Measurements from ENCODE around the gene CYP21A2. TPM values are rescaled to one million over a fixed set of nuclear protein-coding genes. Genes with fewer than 3 reads are reported as not detected.

The CYP21A2 gene
- total RNA-seq, 2 experiments from 2014 or later, result 0.43 to 0.72 TPM

DNA sequence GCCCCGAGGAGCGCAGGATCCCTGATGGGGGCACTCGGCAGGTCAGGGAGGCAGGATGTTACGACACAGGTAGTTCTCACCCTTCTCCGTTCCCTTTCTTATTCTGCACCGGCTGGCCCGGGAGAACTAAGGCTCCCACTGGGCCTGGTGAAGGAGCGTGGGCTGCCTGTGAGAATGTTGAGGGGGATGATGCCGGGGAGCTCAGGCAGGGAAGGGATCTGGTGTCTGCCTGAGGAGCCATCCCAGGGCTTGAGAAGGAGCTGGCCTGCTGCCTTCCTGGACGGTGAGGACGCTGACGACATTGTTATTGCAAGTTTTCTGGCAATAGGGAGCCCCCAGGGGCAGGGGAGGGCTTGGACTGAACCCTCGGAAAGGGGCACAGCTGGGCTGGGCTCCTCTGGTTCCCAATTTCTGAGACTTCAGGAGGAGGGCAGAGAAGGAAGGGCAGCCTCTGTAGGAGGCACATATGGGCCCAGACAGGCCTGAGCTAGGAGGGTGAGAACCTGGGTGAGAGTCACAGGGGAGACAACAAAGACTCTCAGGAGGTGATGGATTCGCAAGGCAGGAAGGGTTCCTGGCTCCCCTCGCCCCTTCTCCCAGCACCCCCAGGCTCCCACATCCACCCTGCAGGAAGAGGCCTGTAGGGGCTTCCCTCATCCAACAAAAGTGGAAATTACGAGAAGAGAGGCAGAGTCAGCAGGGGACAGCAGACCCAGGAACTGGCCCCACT is 32.8 kb downstream of the CYP21A2 start:
- ATAC-seq (ENCODE audit: low read depth) (no peak), DNase-seq (no peak)
- POLR2A ChIA-PET, result no interaction called here
- Mint-ChIP-seq H3K4me1 (no peaks in the 10 kb centered on the region), H3K36me3 (no peaks in the 10 kb centered on the region), H3K27ac (no peak overlapping the region), H3K9me3 (no peaks in the 10 kb centered on the region), H3K27me3 (no peaks in the 10 kb centered on the region), H3K4me3 (no peak overlapping the region)

DNA sequence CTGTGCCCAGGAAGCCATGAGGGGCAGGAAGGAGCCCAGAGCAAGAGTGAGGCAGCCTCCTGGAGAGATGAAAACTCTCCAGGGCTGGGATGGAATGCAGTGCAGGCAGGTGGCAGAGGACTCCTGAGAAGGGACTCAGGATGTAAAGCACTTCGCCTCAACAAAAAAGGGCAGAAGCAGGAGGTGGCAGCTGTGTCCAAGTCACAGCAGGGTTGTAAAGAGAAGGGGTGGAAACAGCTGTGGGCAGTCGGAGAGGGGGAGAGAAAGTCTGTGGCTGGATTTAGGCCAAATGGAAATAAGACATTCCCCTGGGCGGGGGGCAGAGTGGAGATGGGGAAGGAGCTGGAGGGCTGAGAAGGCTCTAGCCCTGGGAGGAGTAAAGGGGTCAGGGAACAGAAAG is 34.9 kb downstream of the CYP21A2 start:
- POLR2A ChIA-PET, result no interaction called here
- no peaks in the 10 kb centered on the region for H3K36me3 Mint-ChIP-seq
- no peaks in the 10 kb centered on the region for H3K27me3 Mint-ChIP-seq
- DNase-seq, result no peak
- ATAC-seq (ENCODE audit: low read depth), result no peak
- H3K4me3 Mint-ChIP-seq, result no peak overlapping the region
- H3K27ac Mint-ChIP-seq, result no peak overlapping the region
- no peaks in the 10 kb centered on the region for H3K4me1 Mint-ChIP-seq
- H3K9me3 Mint-ChIP-seq, result no peaks in the 10 kb centered on the region

DNA sequence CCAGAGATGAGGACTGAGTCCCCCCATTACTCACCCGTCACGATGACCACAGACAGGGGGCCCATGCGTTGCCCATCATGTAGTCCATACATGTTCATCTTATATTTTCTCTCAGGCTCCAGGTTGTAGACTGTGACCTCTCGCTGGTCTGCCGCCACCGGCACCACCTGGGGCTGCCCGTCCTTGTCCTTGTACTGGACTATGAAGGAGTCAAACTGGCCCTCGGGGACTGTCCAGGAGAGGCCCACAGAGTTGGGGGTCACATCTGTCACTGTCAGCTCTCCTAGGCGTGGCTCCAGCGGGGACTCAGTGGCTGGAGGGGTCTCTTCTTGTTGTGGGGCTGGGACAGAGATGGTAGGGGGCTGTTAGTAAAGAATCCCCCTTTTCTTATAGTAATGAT is 35.4 kb downstream of the CYP21A2 start:
- no peaks in the 10 kb centered on the region for H3K4me1 Mint-ChIP-seq
- H3K27ac Mint-ChIP-seq, result no peak overlapping the region
- DNase-seq, result no peak
- no peak for ATAC-seq (ENCODE audit: low read depth)
- H3K4me3 Mint-ChIP-seq, result no peak overlapping the region
- H3K36me3 Mint-ChIP-seq, result no peaks in the 10 kb centered on the region
- H3K9me3 Mint-ChIP-seq, result no peaks in the 10 kb centered on the region
- no peaks in the 10 kb centered on the region for H3K27me3 Mint-ChIP-seq
- POLR2A ChIA-PET, result no interaction called here

DNA sequence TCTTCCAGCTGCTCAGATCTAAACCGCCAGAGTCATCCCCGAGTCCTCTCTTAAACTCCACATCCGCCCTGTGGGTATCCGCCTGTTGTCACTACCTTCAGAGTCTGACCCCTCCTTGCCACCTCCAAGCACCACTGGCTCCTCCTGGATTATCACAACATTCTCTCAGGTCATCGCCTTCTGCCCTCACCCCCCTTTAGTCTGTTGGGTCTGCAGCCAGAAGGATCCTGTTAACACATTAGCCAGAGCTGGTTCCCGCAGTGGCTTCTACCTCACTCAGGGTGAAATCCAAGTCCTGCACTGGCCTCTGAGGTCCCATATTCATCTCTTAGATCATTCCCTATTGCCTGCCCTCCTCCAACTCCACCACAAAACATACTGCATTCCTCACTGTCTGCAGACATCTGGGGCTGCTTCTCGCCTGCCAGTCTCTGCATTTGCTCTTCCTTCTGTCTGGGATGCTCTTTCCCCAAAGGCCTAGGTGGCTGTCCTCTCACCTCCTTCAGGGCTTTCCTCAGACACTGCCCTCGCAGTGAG is 36.8 kb downstream of the CYP21A2 start:
- Mint-ChIP-seq H3K4me1 (no peaks in the 10 kb centered on the region), H3K36me3 (no peaks in the 10 kb centered on the region), H3K4me3 (no peak overlapping the region), H3K27me3 (no peaks in the 10 kb centered on the region), H3K9me3 (no peaks in the 10 kb centered on the region), H3K27ac (no peak overlapping the region)
- POLR2A ChIA-PET, result no interaction called here
- no peak for DNase-seq
- no peak for ATAC-seq (ENCODE audit: low read depth)

DNA sequence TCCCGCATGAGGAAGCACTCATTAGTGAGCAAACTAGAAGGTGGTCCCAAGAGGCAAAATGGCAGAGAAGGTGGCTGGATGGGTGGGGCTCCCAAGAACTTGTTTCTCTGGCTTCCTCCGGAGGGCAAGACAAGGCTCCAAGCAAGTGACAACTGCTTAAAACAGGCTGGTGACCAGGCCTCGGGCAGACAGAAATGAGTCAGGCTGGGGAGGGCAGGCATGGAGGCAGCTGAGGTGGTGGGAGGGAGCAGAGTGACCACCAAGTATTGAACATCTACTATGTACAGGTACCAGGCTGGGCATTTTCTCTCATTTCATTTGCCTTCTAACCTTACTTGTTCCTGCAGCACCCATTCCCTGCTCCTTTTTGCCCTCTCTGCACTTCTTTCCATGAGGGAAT is 37.6 kb downstream of the CYP21A2 start:
- no peak for ATAC-seq (ENCODE audit: low read depth)
- no peaks in the 10 kb centered on the region for H3K4me1 Mint-ChIP-seq
- no peaks in the 10 kb centered on the region for H3K9me3 Mint-ChIP-seq
- H3K27me3 Mint-ChIP-seq, result no peaks in the 10 kb centered on the region
- no peak overlapping the region for H3K4me3 Mint-ChIP-seq
- POLR2A ChIA-PET, result no interaction called here
- no peaks in the 10 kb centered on the region for H3K36me3 Mint-ChIP-seq
- no peak for DNase-seq
- no peak overlapping the region for H3K27ac Mint-ChIP-seq

DNA sequence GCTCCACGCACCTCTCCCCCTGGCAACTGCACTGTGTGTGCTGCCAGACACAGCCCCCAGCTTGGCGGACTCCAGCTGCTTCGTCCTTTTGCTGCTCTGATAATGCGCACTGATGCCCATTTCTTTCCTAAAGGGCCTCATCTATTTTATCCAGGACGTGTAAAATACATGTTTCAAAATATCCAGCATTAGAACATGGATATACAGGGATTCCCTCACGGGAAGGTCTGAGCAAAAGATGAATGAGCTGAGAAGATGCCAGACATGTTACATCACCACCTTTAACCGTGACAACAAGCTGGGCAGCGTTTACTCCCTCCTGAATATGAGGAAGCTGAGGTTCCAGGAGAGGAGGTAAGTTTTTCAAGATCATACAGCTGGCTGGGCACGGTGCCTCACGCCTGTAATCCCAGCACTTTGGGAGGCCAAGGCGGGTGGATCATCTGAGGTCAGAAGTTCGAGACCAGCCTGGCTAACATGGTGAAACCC is 38.1 kb downstream of the CYP21A2 start:
- ATAC-seq (ENCODE audit: low read depth) (no peak), DNase-seq (no peak)
- Mint-ChIP-seq H3K9me3 (no peaks in the 10 kb centered on the region), H3K27me3 (no peaks in the 10 kb centered on the region), H3K27ac (no peak overlapping the region), H3K36me3 (no peaks in the 10 kb centered on the region), H3K4me1 (no peaks in the 10 kb centered on the region), H3K4me3 (no peak overlapping the region)
- POLR2A ChIA-PET, result no interaction called here

DNA sequence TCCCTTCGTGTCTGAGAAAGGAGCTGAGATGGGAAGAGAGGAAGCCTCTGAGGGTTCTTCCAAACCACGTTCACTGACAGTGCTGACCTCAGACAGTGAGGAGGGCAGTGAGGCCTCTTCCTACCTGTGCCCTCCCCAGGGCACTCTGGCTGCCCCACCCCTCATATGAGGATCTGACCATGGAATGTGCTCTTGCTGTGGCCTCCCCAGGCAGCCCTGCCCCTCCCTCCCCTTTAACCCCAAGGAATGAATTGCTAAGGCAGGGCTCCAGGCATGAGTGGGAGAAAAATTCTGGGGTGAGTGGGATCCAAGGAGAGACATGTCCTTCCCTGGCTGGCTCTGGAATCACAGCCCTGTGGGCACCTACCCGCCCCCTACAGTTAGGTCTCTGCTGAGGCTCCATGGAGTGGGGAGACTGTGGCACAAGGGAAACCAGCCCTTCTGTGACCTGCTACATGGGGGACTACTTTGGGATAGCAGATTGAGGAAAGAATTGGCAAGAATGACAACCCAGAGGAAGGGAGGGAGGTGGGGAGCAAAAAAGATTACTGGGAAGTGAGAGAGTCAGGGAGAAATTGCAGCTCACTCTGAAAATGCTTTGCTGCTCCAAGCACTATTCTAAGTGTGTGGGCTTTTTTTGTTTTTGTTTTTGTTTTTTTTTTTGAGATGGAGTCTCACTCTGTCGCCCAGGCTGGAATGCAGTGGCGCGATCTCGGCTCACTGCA is 41.5 kb downstream of the CYP21A2 start:
- H3K27ac Mint-ChIP-seq, result no peak overlapping the region

DNA sequence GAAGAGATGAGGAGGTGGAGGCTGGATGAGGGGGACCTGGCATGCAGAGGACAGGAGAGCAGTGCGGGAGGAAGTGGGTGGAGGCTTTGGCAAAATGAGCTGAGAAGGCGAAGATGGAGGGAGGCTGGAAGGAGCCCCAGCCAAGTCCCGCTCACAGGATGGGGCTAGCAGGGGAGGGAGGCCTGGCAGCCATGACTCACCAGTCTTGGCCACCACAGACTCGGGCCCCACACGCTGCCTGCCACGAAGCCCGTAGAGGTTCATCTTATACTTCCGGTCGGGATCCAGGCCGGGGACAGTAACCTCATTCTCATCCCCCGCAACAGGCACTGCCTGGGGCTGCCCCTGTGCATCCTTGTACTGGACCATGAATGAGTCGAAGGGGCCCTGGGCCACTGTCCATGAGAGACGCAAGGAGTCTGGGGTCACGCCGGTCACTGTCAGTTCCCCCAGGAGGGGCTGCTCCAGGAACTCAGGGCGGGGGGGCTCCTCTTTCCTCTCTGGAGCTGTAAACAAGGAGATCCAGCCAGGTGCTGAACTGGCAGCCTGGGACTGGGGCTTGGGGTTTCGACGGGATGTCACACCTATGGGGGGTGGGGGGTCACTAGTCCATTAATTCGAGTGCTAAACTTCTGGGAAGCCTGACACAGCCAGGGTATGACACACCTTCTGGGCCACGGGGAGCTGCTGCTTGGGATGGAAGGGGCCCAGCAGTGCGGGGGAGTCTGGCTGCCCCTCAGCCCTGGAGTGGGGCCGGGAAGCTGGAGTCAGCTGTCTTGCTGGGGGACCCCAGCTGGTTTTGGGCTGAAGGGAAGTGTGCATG is 43.2 kb downstream of the CYP21A2 start:
- Mint-ChIP-seq H3K9me3 (no peaks in the 10 kb centered on the region), H3K36me3 (no peaks in the 10 kb centered on the region), H3K4me3 (no peak overlapping the region), H3K27ac (no peak overlapping the region), H3K27me3 (peaks cover 13% of the 10 kb centered on the region), H3K4me1 (peaks cover 3% of the 10 kb centered on the region)
- POLR2A ChIA-PET, result no interaction called here
- no peak for DNase-seq
- no peak for ATAC-seq (ENCODE audit: low read depth)

More for the DNA sequence above, 41.5 kb downstream of the CYP21A2 start:
- Mint-ChIP-seq H3K4me3 (no peak overlapping the region), H3K27me3 (peaks cover 4% of the 10 kb centered on the region), H3K9me3 (no peaks in the 10 kb centered on the region), H3K4me1 (no peaks in the 10 kb centered on the region), H3K36me3 (no peaks in the 10 kb centered on the region)
- DNase-seq (no peak), ATAC-seq (ENCODE audit: low read depth) (no peak)
- POLR2A ChIA-PET, result no interaction called here

DNA sequence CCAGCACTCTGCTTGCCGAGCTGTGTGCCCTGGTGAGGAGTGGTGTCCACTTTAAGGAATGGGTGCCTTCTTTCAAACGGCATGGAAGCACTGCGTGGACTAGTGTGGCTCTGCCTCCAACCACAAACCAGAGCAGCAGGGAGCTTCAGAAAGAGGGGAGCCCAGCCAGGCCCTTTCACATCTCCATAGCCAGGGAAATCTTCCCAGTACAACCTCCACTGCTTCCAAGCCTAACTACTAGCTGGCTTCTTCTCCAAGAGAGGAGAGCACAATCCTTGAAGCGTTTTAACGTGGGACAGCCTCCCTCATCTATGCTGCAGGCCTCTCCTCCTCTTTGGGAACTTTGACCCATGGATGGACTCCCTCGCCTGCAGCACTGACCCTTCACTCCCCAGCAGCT is 44.3 kb downstream of the CYP21A2 start:
- Mint-ChIP-seq H3K9me3 (no peaks in the 10 kb centered on the region), H3K36me3 (no peaks in the 10 kb centered on the region), H3K27me3 (peaks cover 18% of the 10 kb centered on the region), H3K4me3 (no peak overlapping the region), H3K27ac (no peak overlapping the region), H3K4me1 (peaks cover 6% of the 10 kb centered on the region)
- POLR2A ChIA-PET, result no interaction called here
- DNase-seq, result no peak
- no peak for ATAC-seq (ENCODE audit: low read depth)

DNA sequence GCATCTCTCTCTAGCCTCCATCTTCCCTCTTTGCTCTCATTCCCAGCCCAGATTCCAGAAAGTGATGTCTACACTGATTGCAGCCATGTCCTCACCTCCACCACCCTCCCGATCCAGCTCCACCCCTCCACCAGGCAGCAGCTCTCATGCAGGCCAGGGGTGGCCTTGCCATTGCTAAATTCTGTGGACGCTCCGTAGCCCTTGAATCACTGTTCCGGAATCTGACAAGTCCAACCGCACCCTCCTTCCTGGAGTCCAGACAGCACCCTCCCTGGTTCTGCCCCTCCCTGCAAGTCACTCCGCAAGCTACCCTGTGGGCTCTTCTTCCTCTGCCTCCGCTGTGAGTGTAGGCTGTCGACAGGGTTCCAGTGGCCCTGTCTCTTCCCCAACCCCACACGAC is 44.7 kb downstream of the CYP21A2 start:
- Mint-ChIP-seq H3K4me1 (peaks cover 6% of the 10 kb centered on the region), H3K27me3 (peaks cover 18% of the 10 kb centered on the region), H3K27ac (no peak overlapping the region), H3K36me3 (no peaks in the 10 kb centered on the region), H3K9me3 (no peaks in the 10 kb centered on the region), H3K4me3 (no peak overlapping the region)
- POLR2A ChIA-PET, result no interaction called here
- DNase-seq (no peak), ATAC-seq (ENCODE audit: low read depth) (no peak)

DNA sequence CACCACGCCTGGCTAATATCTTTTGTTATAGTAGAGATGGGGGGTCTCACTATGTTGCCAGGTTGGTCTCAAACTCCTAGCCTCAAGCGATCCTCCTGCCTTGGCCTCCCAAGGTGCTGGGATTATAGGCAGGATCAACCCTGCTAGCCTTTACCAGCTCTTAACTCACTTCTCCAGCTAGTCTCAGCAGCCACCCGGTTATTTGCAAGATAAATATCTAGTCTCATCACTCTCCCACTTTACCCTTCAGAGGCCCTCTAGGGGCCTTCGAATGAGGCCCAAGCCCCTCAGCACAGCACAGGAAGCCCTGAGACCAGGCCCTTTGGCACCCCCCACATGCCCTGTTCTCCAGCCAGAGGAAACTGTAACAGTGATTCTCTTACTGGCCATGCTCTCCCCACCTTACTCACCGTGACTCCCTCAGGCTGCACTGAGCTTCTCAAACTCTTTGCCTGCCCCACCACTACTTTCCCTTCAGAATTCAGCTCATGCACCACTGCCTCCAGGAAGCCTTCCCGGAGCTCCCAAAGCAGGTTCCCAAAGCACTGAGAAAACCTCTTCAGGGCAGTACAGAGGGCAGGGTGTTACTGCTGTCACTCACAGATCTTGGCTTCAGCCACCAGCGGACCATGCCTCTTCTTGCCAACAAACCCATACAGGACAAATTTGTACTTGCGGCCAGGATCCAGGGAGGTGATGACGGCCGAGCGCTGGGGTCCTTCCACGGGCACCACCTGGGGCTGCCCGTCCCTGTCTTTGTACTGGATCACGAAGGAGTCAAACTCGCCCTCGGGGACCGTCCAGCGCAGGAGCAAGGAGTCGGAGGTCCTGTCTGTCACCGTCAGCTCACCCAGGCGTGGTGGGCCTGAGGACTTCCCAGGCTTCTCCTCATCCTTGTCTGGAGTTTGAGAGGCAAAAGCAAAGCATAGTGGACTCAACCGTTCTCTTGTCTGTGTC is 45.9 kb downstream of the CYP21A2 start:
- Mint-ChIP-seq H3K9me3 (no peaks in the 10 kb centered on the region), H3K4me1 (peaks cover 6% of the 10 kb centered on the region), H3K27me3 (peaks cover 25% of the 10 kb centered on the region), H3K36me3 (no peaks in the 10 kb centered on the region), H3K4me3 (no peak overlapping the region), H3K27ac (no peak overlapping the region)
- POLR2A ChIA-PET, result no interaction called here
- DNase-seq (no peak), ATAC-seq (ENCODE audit: low read depth) (no peak)

DNA sequence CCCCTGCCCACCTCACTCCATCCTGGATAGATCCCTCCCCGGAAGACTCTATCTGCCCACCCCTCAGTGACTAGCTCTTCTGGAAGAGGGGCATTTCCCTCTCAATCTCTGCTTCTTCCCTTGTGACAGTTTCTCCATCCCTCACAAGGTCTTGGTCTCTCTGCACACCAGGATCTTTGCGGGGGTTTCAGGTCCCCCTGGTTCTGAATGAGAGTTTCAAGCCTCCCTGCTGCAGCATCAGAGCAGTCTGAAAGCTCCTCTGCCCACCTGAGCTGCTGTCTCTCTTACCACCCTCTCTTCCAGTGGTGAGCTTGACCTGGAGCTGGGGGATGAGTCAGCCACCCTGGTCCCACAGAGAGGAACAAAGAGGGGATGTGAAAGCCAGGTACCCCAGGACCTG is 46.6 kb downstream of the CYP21A2 start:
- ATAC-seq (ENCODE audit: low read depth), result no peak

More for the DNA sequence above, 46.6 kb downstream of the CYP21A2 start:
- Mint-ChIP-seq H3K27me3 (peaks cover 31% of the 10 kb centered on the region), H3K4me1 (peaks cover 6% of the 10 kb centered on the region), H3K4me3 (no peak overlapping the region), H3K27ac (no peak overlapping the region), H3K9me3 (no peaks in the 10 kb centered on the region), H3K36me3 (no peaks in the 10 kb centered on the region)
- DNase-seq, result no peak
- POLR2A ChIA-PET, result no interaction called here
